ENCODE data around the gene EID2B. TPM values are rescaled to one million over a fixed set of nuclear protein-coding genes. Genes with fewer than 3 reads are reported as not detected.

The EID2B gene
- total and polyA plus RNA-seq, 2 experiments from 2014 or later: 2.2 to 3.7 TPM

Other genes with a start within 250 kb of the EID2B start
- not detected in 2 replicates for gene IFNL1, start 236.4 kb downstream of the EID2B start, total RNA-seq
- gene IFNL1, start 236.4 kb downstream of the EID2B start, polyA plus RNA-seq: not detected in 2 replicates
- 1.1 and 2.4 TPM in 2 replicates for gene LRFN1, start 212.0 kb downstream of the EID2B start, total RNA-seq
- 5.6 and 6.1 TPM in 2 replicates for gene LRFN1, start 212.0 kb downstream of the EID2B start, polyA plus RNA-seq
- 0.32 TPM in 1 of 2 replicates, not detected in the other for gene GMFG, start 196.8 kb downstream of the EID2B start, total RNA-seq
- gene GMFG, start 196.8 kb downstream of the EID2B start, polyA plus RNA-seq: 0.86 and 2.9 TPM in 2 replicates
- 39.2 and 54.8 TPM in 2 replicates for gene SAMD4B, start 190.4 kb downstream of the EID2B start, total RNA-seq
- gene SAMD4B, start 190.4 kb downstream of the EID2B start, polyA plus RNA-seq: 61.0 and 66.5 TPM in 2 replicates
- gene PAF1, start 141.7 kb downstream of the EID2B start, total RNA-seq: 30.4 and 42.5 TPM in 2 replicates
- 53.5 and 54.4 TPM in 2 replicates for gene PAF1, start 141.7 kb downstream of the EID2B start, polyA plus RNA-seq
- 18.9 and 21.4 TPM in 2 replicates for gene MED29, start 141.5 kb downstream of the EID2B start, total RNA-seq
- gene MED29, start 141.5 kb downstream of the EID2B start, polyA plus RNA-seq: 27.9 and 38.6 TPM in 2 replicates
- gene ZFP36, start 126.0 kb downstream of the EID2B start, total RNA-seq: 72.9 and 95.8 TPM in 2 replicates
- 1,034 and 1,087 TPM in 2 replicates for gene ZFP36, start 126.0 kb downstream of the EID2B start, polyA plus RNA-seq
- 17.7 and 25.3 TPM in 2 replicates for gene PLEKHG2, start 120.2 kb downstream of the EID2B start, total RNA-seq
- 34.0 and 44.0 TPM in 2 replicates for gene PLEKHG2, start 120.2 kb downstream of the EID2B start, polyA plus RNA-seq
- gene RPS16, start 96.9 kb downstream of the EID2B start, total RNA-seq: 63.8 and 115 TPM in 2 replicates
- 409 and 411 TPM in 2 replicates for gene RPS16, start 96.9 kb downstream of the EID2B start, polyA plus RNA-seq
- 63.7 and 71.6 TPM in 2 replicates for gene SUPT5H, start 87.3 kb downstream of the EID2B start, total RNA-seq
- 184 and 213 TPM in 2 replicates for gene SUPT5H, start 87.3 kb downstream of the EID2B start, polyA plus RNA-seq
- 53.1 and 57.2 TPM in 2 replicates for gene TIMM50, start 52.0 kb downstream of the EID2B start, total RNA-seq
- 56.4 and 61.7 TPM in 2 replicates for gene TIMM50, start 52.0 kb downstream of the EID2B start, polyA plus RNA-seq
- 0.16 and 1.6 TPM in 2 replicates for gene DLL3, start 33.9 kb downstream of the EID2B start, total RNA-seq
- gene DLL3, start 33.9 kb downstream of the EID2B start, polyA plus RNA-seq: 1.1 and 1.3 TPM in 2 replicates
- 0.50 and 2.0 TPM in 2 replicates for gene SELENOV, start 17.7 kb downstream of the EID2B start, total RNA-seq
- gene SELENOV, start 17.7 kb downstream of the EID2B start, polyA plus RNA-seq: 0.98 and 2.2 TPM in 2 replicates
- gene EID2, start 7.3 kb upstream of the EID2B start, total RNA-seq: 13.6 and 18.6 TPM in 2 replicates
- gene EID2, start 7.3 kb upstream of the EID2B start, polyA plus RNA-seq: 29.3 and 34.8 TPM in 2 replicates
- not detected in 2 replicates for gene LGALS13, start 69.7 kb upstream of the EID2B start, total RNA-seq
- not detected in 2 replicates for gene LGALS13, start 69.7 kb upstream of the EID2B start, polyA plus RNA-seq
- not detected in 2 replicates for gene LGALS16, start 123.1 kb upstream of the EID2B start, total RNA-seq
- gene LGALS16, start 123.1 kb upstream of the EID2B start, polyA plus RNA-seq: not detected in 2 replicates
- 0.88 and 1.2 TPM in 2 replicates for gene LGALS14, start 171.6 kb upstream of the EID2B start, total RNA-seq
- 1.3 TPM in 1 of 2 replicates, not detected in the other for gene LGALS14, start 171.6 kb upstream of the EID2B start, polyA plus RNA-seq
- gene CLC, start 205.2 kb upstream of the EID2B start, total RNA-seq: not detected in 2 replicates
- not detected in 2 replicates for gene CLC, start 205.2 kb upstream of the EID2B start, polyA plus RNA-seq
- not detected in 2 replicates for gene LEUTX, start 246.0 kb upstream of the EID2B start, total RNA-seq
- gene LEUTX, start 246.0 kb upstream of the EID2B start, polyA plus RNA-seq: not detected in 2 replicates

Data from hepatocyte (in vitro differentiated cells).